NCI-H1417 treated with DMSO at 0.1 percent for 48 hours (cell line): ENCODE results near the gene KCNMA1.

Source experiments
- DNase-seq: peaks from one replicate; lab custom pipeline; 2025; lab: John Stamatoyannopoulos, UW

Gene KCNMA1

GRCh38 chr10:77111611-77112550 is 525.7 kb downstream of the KCNMA1 start:
- DNase-seq = no peak

- DNase-seq = no peak
Measured at GRCh38 chr10:77110757-77111156, 526.9 kb downstream of the KCNMA1 start.

GRCh38 chr10:77109351-77109994 is 528.1 kb downstream of the KCNMA1 start:
- DNase-seq = no peak

DNA sequence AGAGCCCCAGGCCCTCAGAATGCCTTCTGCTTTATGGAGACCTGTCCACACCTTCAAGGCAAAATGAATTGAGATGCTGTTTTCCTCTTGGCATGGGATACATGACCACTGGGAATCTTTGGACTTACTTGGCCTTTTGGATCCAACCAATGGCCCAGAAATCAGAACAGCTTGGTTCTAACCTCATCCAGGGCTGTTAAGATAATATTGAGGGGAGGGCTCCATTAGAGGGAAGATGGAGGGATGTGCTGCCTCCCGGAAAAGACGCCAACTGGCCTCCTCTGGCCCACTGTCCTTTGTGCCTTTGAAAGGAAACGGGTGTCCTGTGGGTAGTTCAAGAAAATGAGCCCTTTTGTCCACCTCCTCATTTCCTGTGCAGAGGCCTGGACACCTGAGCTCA is 530.9 kb downstream of the KCNMA1 start:
- DNase-seq = no peak

DNA sequence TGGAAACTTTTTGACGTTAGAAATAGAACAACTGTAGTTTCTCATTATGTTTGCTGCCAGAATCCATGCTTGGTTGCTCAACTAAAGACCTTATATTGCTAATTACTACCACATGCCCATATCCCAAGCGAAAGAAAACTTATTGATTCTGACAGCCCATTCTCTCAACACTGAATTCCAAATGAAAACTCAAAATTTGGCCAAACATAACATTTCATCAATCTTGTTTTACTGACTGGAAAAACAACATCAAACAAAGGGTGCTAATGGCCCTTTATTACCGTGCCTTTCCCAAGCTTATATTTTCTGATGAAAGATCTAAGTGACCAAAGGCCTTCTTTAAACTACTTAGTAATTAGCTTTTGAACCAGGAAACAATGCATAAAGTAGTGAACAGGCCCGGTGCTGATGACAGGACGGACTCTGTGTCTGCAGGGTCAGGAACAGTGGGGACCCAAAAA is 531.8 kb downstream of the KCNMA1 start:
- no peak for DNase-seq

DNA sequence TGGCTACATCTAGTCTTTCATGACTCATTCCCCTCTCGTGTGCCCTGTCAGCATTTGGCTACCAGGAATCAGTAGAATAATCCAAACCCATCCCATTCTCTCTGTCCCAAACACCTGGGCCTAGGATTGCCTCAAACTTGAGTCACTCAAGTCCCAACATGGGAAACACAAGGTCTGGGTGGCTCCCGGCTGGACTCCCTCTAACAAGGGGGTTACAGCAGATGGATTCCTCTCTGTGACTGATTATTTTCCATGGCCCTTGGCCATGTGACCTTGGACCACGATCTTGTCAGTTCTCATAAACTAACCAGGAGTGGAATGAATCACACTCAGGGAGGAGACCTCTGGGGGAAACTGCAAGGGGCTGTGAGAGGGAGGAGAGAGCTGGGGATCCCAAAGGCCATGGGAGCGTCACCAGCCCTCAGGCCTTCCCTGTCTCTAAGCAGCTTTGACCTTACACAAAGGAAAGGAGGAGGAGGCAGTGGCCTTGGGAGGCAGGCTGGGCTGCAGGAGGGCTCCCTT is 533.1 kb downstream of the KCNMA1 start:
- no peak for DNase-seq

- DNase-seq = no peak
Measured at GRCh38 chr10:77103213-77103612, 534.4 kb downstream of the KCNMA1 start.

DNA sequence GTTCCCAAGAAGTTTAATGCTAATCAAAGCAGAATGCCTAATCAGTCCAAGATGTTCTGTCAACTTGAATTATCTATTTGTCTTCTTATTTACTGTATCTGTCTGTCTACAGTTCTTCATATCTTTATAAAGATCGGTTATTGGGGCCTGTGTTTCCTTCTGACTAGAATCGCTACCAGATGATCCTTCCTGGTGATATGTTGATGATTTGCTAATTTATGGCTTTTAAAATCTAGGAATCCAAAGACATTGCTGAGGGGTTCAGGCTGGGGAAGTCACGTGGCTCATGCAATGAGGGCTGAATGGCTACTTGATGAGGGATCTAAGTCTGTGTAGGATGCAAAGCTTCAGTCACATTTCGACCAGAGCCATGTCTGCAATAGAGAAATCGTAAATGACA is 536.3 kb downstream of the KCNMA1 start:
- DNase-seq = no peak

GRCh38 chr10:77099136-77099535 is 538.5 kb downstream of the KCNMA1 start:
- no peak for DNase-seq

GRCh38 chr10:77097625-77098024 is 540.0 kb downstream of the KCNMA1 start:
- DNase-seq = no peak

GRCh38 chr10:77093126-77093525 is 544.5 kb downstream of the KCNMA1 start:
- no peak for DNase-seq

- no peak for DNase-seq
Measured at GRCh38 chr10:77091597-77092165, 545.9 kb downstream of the KCNMA1 start.

DNA sequence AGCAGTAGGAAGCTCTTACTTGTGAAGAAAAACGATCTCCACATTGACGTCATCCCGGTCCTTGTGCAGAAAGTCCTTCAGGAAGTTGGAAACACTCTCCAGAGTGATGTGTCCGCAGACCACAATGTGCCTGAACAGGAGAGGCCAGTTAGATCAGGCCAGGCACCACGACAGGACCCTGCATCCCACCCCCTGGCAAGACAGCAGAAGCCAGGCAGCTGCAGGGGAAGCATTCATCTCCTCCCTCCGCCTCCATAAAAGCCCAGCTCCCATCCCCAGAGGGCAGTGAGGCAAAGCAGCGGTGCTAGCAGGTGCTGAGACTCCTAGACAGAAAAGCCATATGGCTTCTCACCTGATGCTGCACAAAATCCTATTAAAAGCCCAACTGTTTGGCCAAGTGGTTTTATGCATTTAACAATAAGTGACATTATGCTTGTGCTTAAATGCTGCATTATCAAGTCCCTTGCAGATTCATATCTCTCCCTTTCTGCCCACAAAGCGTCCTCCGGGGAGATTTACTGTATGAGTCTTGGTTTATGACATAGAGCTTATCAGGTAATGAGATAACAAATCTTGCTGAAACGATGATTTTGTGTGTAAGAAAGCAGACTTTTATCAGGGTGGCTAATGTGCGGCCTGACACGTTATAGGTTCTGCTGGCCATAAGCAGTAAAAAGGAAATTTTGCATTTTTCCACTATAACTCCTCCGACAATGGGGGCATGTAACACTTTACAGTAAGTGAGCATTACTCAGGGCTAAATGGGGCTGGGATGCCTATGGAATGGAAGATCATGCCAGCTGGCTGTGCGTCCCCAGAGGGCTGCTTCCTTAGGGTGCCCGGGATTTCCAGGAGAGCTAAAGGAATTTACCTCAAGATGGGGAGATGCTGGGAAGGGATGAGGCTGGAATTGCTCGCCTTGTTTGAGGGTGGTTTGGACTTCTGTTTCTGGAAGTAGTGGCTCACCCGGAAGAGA is 546.9 kb downstream of the KCNMA1 start:
- no peak for DNase-seq

DNA sequence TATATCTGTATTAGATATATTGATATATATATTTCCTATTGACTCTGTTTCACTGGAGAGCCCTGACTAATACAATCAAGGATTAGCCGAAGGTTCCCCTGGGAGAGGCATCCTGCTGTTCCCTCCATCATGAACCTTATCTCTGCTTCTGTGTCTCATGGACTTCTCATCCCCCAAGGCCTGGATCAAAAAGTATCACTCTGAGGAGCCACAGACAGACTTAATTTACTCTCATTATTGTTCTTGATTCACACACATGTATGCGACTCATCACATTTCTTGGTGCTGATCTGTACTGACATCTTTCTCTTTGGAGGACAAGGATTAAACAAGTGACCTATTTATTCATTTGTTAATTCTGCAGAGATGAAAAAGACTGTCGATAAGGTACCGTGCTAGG is 550.2 kb downstream of the KCNMA1 start:
- no peak for DNase-seq

- no peak for DNase-seq
Measured at GRCh38 chr10:77086081-77086480, 551.5 kb downstream of the KCNMA1 start.

- DNase-seq = no peak
Measured at GRCh38 chr10:77085344-77085743, 552.3 kb downstream of the KCNMA1 start.

DNA sequence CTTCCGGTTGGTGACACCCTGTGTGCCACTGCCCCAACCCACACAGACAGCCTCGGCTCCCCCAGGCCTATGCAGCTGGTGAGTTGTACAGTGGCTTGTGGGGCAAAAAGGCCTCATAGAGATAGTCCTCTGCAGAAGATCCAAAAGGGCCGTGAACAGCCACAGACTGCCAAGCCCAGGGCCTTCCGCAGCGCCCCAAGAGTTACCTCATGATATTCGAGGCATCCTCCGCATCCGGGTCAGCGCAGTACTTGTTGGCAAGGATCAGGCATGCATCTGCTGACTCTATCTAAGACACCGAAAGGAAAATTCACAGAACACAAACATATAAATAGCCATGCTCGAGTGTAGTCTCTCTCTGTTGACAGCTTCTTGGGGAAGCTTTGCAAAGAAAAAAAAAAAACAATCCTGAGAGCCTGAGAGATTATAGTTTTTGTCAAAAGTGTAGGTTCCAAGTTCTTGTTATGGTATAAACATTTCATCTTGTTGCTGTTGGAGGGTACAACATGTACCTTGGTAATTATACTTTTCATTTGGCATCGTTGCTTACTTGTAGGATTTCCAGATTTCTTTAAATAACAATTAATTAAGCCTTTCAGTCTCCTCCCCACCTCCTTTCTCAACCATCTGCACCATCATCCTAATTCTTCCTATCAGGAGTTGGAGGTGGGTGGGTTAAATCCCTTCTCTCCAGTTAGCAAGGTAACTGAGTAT is 553.0 kb downstream of the KCNMA1 start:
- DNase-seq = no peak

DNA sequence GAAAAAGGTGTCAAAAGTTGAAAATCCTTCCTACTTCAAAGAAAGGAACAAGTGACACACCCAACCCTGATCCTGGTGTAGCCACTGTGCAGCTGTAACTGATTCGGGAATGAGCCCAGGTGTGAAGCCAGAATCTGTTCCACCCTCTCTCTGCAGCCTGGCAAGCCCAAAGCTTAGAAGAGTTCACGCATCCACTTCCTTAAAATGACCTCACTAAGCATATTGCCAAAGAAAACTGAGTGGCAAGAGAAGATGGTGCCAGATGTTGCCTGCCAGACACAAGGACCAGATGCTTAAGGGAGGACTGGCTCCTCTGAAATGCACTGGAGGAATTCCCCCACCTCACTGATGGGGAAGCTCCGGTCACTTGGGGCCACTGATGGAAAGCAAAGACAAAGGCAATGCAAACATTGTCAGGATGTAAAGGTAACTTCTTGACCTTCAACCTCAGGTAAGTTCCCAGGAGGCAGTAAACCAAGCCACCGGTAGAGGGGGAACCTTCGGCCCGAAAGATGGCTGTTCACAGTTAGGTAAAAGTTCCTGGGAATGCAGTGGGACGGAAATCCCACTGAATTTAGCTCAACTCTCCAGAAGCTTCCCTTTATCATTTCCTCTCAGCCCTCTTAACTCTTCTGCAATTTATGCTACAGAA is 554.9 kb downstream of the KCNMA1 start:
- DNase-seq = no peak

- no peak for DNase-seq
Measured at GRCh38 chr10:77081481-77081891, 556.1 kb downstream of the KCNMA1 start.

GRCh38 chr10:77080361-77081027 is 557.1 kb downstream of the KCNMA1 start:
- DNase-seq = no peak
